NB4 (cell line): Measurements from ENCODE around the gene DOLPP1.

Source experiments
- MYC ChIP-seq: IDR thresholded peaks from 2 replicates; pipeline ENCODE4 v1.6.1; 2011; ENCODE audit warnings: low read depth, low read length
- POLR2A ChIP-seq: IDR thresholded peaks from 2 replicates; pipeline ENCODE4 v1.6.1; 2011; ENCODE audit warnings: mild to moderate bottlenecking; ENCODE audit not compliant: insufficient read length; ENCODE audit errors: extremely low read depth
- TF ChIP-seq, protein P1 (sequence below): IDR thresholded peaks from one replicate; pipeline ENCODE4 v1.5.1; 2012; ENCODE audit warnings: low read depth, low read length

DNA sequence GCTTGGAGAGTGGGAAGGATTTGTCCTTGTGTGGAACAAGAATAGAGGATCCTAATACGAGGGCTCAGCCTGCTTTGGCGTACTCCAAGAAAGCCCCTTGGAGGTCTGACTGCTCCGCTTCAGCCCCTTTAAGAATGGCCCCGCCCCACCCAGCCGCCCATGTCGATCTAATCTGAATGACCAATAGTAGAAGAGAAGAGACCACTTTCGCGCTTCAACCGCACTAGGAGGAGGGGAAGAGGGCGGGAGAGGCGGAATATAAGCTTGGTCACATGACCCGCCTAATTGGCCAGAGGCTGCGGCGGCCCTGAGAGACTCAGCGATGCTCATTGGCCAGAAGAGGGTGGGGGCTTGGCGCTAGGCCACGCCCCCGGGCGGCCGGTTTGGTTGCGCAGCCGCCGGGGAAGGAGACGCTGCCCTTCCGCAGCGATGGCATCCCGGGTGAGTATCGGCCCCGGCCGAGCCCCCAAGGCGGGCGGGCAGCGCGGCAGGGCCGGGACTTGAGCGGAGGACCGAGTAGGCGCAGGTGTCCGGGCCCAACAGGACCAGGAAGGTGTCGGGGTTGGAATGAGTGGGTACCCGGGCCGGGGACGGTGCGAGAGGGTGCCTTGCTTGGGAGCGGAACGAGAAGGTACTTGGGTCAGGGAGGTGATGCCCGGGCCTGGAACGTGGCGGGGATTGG, 44.5 kb upstream of the DOLPP1 start, which contains the start of gene MIGA2:
- peak; percentile 78 for TF ChIP-seq POLR2A
- TF ChIP-seq, protein P1, sequence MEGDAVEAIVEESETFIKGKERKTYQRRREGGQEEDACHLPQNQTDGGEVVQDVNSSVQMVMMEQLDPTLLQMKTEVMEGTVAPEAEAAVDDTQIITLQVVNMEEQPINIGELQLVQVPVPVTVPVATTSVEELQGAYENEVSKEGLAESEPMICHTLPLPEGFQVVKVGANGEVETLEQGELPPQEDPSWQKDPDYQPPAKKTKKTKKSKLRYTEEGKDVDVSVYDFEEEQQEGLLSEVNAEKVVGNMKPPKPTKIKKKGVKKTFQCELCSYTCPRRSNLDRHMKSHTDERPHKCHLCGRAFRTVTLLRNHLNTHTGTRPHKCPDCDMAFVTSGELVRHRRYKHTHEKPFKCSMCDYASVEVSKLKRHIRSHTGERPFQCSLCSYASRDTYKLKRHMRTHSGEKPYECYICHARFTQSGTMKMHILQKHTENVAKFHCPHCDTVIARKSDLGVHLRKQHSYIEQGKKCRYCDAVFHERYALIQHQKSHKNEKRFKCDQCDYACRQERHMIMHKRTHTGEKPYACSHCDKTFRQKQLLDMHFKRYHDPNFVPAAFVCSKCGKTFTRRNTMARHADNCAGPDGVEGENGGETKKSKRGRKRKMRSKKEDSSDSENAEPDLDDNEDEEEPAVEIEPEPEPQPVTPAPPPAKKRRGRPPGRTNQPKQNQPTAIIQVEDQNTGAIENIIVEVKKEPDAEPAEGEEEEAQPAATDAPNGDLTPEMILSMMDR: no peak
- TF ChIP-seq MYC: peak; percentile 27; the same call in 1 of the 2 replicates
